ENCODE data around the gene SF1. TPM values are rescaled to one million over a fixed set of nuclear protein-coding genes. Genes with fewer than 3 reads are reported as not detected.
A peak's percentile ranks its signal among the peaks of the same experiment; 100 is the strongest.

The SF1 gene
- total RNA-seq, 3 donors from 2014 or later (not counting 1 experiment from before 2014, with no cell fraction given), result 841 to 864 (median 845) TPM

GRCh38 chr11:64804346-64805210 is 26.2 kb upstream of the SF1 start:
- Histone ChIP-seq H3K4me3 (ENCODE audit: low read length) (no peak overlapping the region), H3K27ac (ENCODE audit: low read length) (no peak overlapping the region), H3K36me3 (ENCODE audit: control insufficient read depth, insufficient read depth, low read length) (peaks cover 12% of the 10 kb centered on the region), H3K9me3 (ENCODE audit: control insufficient read depth, insufficient read depth, low read length) (no peaks in the 10 kb centered on the region), H3K27me3 (ENCODE audit: control insufficient read depth, insufficient read depth, low read length) (no peaks in the 10 kb centered on the region), H3K4me1 (ENCODE audit: control insufficient read depth, insufficient read depth, low read length) (peaks cover 49% of the 10 kb centered on the region)
- H3K36me3 Mint-ChIP-seq, result no peaks in the 10 kb centered on the region
- intact Hi-C loops (cut with micrococcal nuclease), result no loop called here
- H3K4me3 Mint-ChIP-seq, result peak overlapping the region; percentile 92
- WGBS (ENCODE audit: insufficient coverage), result 97% methylated on average over 41 of the region's 41 CpGs
- TF ChIP-seq, protein P1, sequence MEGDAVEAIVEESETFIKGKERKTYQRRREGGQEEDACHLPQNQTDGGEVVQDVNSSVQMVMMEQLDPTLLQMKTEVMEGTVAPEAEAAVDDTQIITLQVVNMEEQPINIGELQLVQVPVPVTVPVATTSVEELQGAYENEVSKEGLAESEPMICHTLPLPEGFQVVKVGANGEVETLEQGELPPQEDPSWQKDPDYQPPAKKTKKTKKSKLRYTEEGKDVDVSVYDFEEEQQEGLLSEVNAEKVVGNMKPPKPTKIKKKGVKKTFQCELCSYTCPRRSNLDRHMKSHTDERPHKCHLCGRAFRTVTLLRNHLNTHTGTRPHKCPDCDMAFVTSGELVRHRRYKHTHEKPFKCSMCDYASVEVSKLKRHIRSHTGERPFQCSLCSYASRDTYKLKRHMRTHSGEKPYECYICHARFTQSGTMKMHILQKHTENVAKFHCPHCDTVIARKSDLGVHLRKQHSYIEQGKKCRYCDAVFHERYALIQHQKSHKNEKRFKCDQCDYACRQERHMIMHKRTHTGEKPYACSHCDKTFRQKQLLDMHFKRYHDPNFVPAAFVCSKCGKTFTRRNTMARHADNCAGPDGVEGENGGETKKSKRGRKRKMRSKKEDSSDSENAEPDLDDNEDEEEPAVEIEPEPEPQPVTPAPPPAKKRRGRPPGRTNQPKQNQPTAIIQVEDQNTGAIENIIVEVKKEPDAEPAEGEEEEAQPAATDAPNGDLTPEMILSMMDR (IDR thresholded peaks at IDR 0.05), result no peak
- DNase-seq (no peak), ATAC-seq (no peak)
- H3K4me1 Mint-ChIP-seq, result peaks cover 15 to 25% of the 10 kb centered on the region in 2 donors
- H3K27me3 Mint-ChIP-seq (ENCODE audit: low read depth in 2 of 2), result no peaks in the 10 kb centered on the region
- no peaks in the 10 kb centered on the region for H3K9me3 Mint-ChIP-seq
- H3K27ac Mint-ChIP-seq, result peak overlapping the region; percentile 92 to 95

DNA sequence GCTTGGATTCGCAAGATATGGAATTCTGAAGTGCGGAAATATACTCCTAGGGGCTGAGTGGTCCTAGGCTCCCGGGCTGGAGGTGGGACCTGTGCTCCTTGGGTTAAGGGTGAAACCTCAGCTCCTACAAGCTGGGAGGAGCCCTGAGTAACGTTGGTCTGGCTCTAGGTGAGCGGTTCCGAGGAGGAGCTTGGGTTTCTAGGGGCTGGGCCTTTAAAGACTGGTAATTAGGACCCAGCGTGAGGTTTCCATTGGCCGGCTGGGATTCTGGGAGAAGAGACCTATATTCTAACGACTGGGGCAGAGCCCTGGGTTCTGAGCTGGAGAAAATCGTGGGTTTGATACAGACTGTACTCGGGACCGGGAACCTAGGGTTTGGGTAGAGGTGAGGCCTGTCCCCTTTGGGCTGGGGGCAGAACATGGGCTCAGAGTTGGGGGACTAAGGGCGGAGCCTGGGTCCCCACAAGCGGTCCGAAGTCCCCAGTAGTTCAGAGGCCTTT is 25.6 kb upstream of the SF1 start:
- DNase-seq (no peak), ATAC-seq (no peak)
- Mint-ChIP-seq H3K27me3 (ENCODE audit: low read depth in 2 of 2) (no peaks in the 10 kb centered on the region), H3K9me3 (no peaks in the 10 kb centered on the region), H3K36me3 (no peaks in the 10 kb centered on the region), H3K27ac (peak overlapping the region; percentile 92 to 95), H3K4me1 (peaks cover 10 to 20% of the 10 kb centered on the region in 2 donors), H3K4me3 (peak overlapping the region; percentile 92)
- Histone ChIP-seq H3K4me3 (ENCODE audit: low read length) (peak overlapping the region; percentile 60), H3K36me3 (ENCODE audit: control insufficient read depth, insufficient read depth, low read length) (peaks cover 16% of the 10 kb centered on the region), H3K4me1 (ENCODE audit: control insufficient read depth, insufficient read depth, low read length) (peaks cover 42% of the 10 kb centered on the region), H3K27me3 (ENCODE audit: control insufficient read depth, insufficient read depth, low read length) (no peaks in the 10 kb centered on the region), H3K9me3 (ENCODE audit: control insufficient read depth, insufficient read depth, low read length) (no peaks in the 10 kb centered on the region), H3K27ac (ENCODE audit: low read length) (peak overlapping the region; percentile 81)
- TF ChIP-seq, protein P1 (IDR thresholded peaks at IDR 0.05), result no peak
- intact Hi-C loops (cut with micrococcal nuclease), result no loop called here
- WGBS (ENCODE audit: insufficient coverage), result 60% methylated on average over 15 of the region's 15 CpGs

GRCh38 chr11:64803158-64803845 is 25.0 kb upstream of the SF1 start, which contains the start of gene MAP4K2:
TSS of gene MAP4K2 (minus strand) at chr11:64803214. CDS start at chr11:64803149, 65 bp downstream.
- H3K4me1 Mint-ChIP-seq, result peaks cover 10 to 20% of the 10 kb centered on the region in 2 donors
- no peaks in the 10 kb centered on the region for H3K36me3 Mint-ChIP-seq
- intact Hi-C loops (cut with micrococcal nuclease), result no loop called here
- no peaks in the 10 kb centered on the region for H3K27me3 Mint-ChIP-seq (ENCODE audit: low read depth in 2 of 2)
- ATAC-seq (peak; percentile 96 to 98 (median 97)), DNase-seq (peak; percentile 91 to 95)
- peak within 1 kb of the TSS; percentile 92 for H3K4me3 Mint-ChIP-seq
- Histone ChIP-seq H3K36me3 (ENCODE audit: control insufficient read depth, insufficient read depth, low read length) (peaks cover 16% of the 10 kb centered on the region), H3K4me3 (ENCODE audit: low read length) (peak within 1 kb of the TSS; percentile 60), H3K4me1 (ENCODE audit: control insufficient read depth, insufficient read depth, low read length) (peaks cover 42% of the 10 kb centered on the region), H3K9me3 (ENCODE audit: control insufficient read depth, insufficient read depth, low read length) (no peaks in the 10 kb centered on the region), H3K27ac (ENCODE audit: low read length) (peak within 1 kb of the TSS; percentile 81), H3K27me3 (ENCODE audit: control insufficient read depth, insufficient read depth, low read length) (no peaks in the 10 kb centered on the region)
- WGBS (ENCODE audit: insufficient coverage), result under 1% methylated on average over 57 of the region's 58 CpGs
- H3K9me3 Mint-ChIP-seq, result no peaks in the 10 kb centered on the region
- TF ChIP-seq, protein P1 (IDR thresholded peaks at IDR 0.05), result peak; percentile 16
- peak within 1 kb of the TSS; percentile 92 to 95 for H3K27ac Mint-ChIP-seq
